ENCODE data around the gene ANO10.

ANO10 gene

GRCh38 chr3:43317461-43318316 lies 304.1 kb downstream of the ANO10 start:
- in situ Hi-C loops (cut with MboI; ENCODE audit: low sequenced_read_pairs, unreplicated experiment), result no loop called here
- no peak for TF ChIP-seq CTCF (IDR thresholded peaks at IDR 0.05; ENCODE audit: borderline replicate concordance, control extremely low read depth, extremely low read depth, insufficient read depth, missing control alignments)
- no peak for DNase-seq (ENCODE audit: low spot score)

- DNase-seq (ENCODE audit: low spot score), result no peak
- TF ChIP-seq CTCF (IDR thresholded peaks at IDR 0.05; ENCODE audit: borderline replicate concordance, control extremely low read depth, extremely low read depth, insufficient read depth, missing control alignments), result no peak
- in situ Hi-C loops (cut with MboI; ENCODE audit: low sequenced_read_pairs, unreplicated experiment), result no loop called here
These were observed 304.9 kb downstream of the ANO10 start for GRCh38 chr3:43316783-43317460.
